HepG2 (cell line): ENCODE data around the gene C1orf21. TPM values are rescaled to one million over a fixed set of nuclear protein-coding genes. Genes with fewer than 3 reads are reported as not detected.

ENCODE experiments used
- ATAC-seq: fragments of 200-7000 bp; cut with Tn5 transposase; 3 replicates; pipeline ENCODE4 v1.9.1; 2020; ENCODE audit warnings: mild to moderate bottlenecking, moderate library complexity
- BruUV-seq: library from RNA; stranded (reverse); fragments of 400-500 nt; replicated peaks from 2 replicates; lab custom pipeline; 2021; lab: Mats Ljungman, UMichigan
- CTCF ChIA-PET: fragments of 300-600 bp; formaldehyde crosslinking; extraction: SDS; loops from one replicate; lab custom pipeline; 2021; ENCODE audit warnings: low total read pairs, inconsistent platforms, low intra/inter-chr PET ratio; lab: Yijun Ruan, JAX
- POLR2A ChIA-PET: fragments of 350-600 bp; sonication (Branson Sonifier 250); formaldehyde crosslinking; loops from one replicate; lab custom pipeline; 2020; ENCODE audit warnings: antibody characterized with exemption, inconsistent platforms; lab: Yijun Ruan, JAX
- DNase-seq: peaks from one replicate; pipeline ENCODE4 v3.0.0-alpha.2; 2015; ENCODE audit warnings: low spot score
- FAIRE-seq: peaks from 3 replicates; lab custom pipeline; 2011; peaks lifted over from hg19 to GRCh38; lab: Jason Lieb, UNC
- H2AFZ ChIP-seq: one replicate; pipeline ENCODE4 v1.6.1; 2011; ENCODE audit warnings: low read length, inconsistent platforms
- H3K27ac ChIP-seq: fragments of 300-600 bp; 3 replicates; pipeline ENCODE4 v1.8.0; 2011; ENCODE audit warnings: mixed run types, mild to moderate bottlenecking, mixed read lengths, low read length, inconsistent platforms; ENCODE audit not compliant: insufficient read depth; ENCODE audit errors: extremely low read length
- H3K27me3 ChIP-seq, 2 experiments: fragments of 200-600 bp in 1 of 2; 2 replicates in 1 of 2; 3 replicates in 1 of 2; pipeline versions ENCODE4 v1.6.0 to v1.8.0; 2011; ENCODE audit warnings: low read length in 2 of 2, mild to moderate bottlenecking in 2 of 2, moderate library complexity in 2 of 2, inconsistent platforms in 1 of 2; ENCODE audit not compliant: insufficient read depth in 2 of 2, control insufficient read depth in 1 of 2
- H3K36me3 ChIP-seq, 2 experiments: fragments of 200-600 bp in 1 of 2; replicated peaks in 1 of 2; 2 replicates in 1 of 2; 3 replicates in 1 of 2; pipeline versions ENCODE4 v1.5.1 to v1.8.0; 2011; ENCODE audit warnings: low read length in 2 of 2, inconsistent platforms in 1 of 2; ENCODE audit not compliant: insufficient read depth in 2 of 2, control insufficient read depth in 1 of 2
- H3K4me1 ChIP-seq: 2 replicates; pipeline ENCODE4 v1.5.1; 2012; ENCODE audit warnings: low read length, inconsistent platforms; ENCODE audit not compliant: insufficient read depth
- H3K4me2 ChIP-seq: 2 replicates; pipeline ENCODE4 v1.6.0; 2011; ENCODE audit warnings: low read depth, low read length, inconsistent platforms
- H3K4me3 ChIP-seq, 3 experiments: fragments of 200-600 bp in 1 of 3; sonication (generic), shearing (Covaris generic) in 1 of 3; replicated peaks in 1 of 3; 2 replicates each; pipeline ENCODE4 v1.5.1; 2011 to 2016; ENCODE audit warnings: low read length in 3 of 3, inconsistent platforms in 2 of 3, low read depth in 2 of 3, mild to moderate bottlenecking in 2 of 3, control low read depth in 1 of 3, mixed read lengths in 1 of 3; ENCODE audit not compliant: insufficient read depth in 1 of 3
- H3K79me2 ChIP-seq: one replicate; pipeline ENCODE4 v1.6.1; 2011; ENCODE audit warnings: low read length, inconsistent platforms; ENCODE audit not compliant: insufficient read depth
- H3K9ac ChIP-seq: 2 replicates; pipeline ENCODE4 v1.6.0; 2011; ENCODE audit warnings: mild to moderate bottlenecking, low read depth, low read length, inconsistent platforms; ENCODE audit not compliant: insufficient read depth
- H3K9me3 ChIP-seq: 2 replicates; pipeline ENCODE4 v1.5.1; 2012; ENCODE audit warnings: mild to moderate bottlenecking, low read length
- H4K20me1 ChIP-seq: 2 replicates; pipeline ENCODE4 v1.6.0; 2011; ENCODE audit warnings: inconsistent platforms, mild to moderate bottlenecking, low read length, moderate library complexity; ENCODE audit not compliant: insufficient read depth
- BCL6 ChIP-seq: IDR thresholded peaks from 2 replicates; pipeline ENCODE4 v1.6.1; 2016; ENCODE audit warnings: missing genetic modification reagents, missing compliant biosample characterization
- HES4 ChIP-seq: sonication (generic); formaldehyde crosslinking; IDR thresholded peaks from 2 replicates; pipeline ENCODE4 v1.9.0; 2021; ENCODE audit warnings: mild to moderate bottlenecking, missing genetic modification reagents, borderline replicate concordance
- KDM2A ChIP-seq: sonication (generic); formaldehyde crosslinking; IDR thresholded peaks from 2 replicates; pipeline ENCODE4 v1.4.0; 2020; ENCODE audit warnings: low read depth, missing genetic modification reagents, borderline replicate concordance
- MAF1 ChIP-seq: sonication (generic); formaldehyde crosslinking; IDR thresholded peaks from 2 replicates; pipeline ENCODE4 v1.5.0; 2020; ENCODE audit warnings: missing genetic modification reagents, borderline replicate concordance
- MEF2D ChIP-seq: sonication (generic); formaldehyde crosslinking; IDR thresholded peaks from 2 replicates; pipeline ENCODE4 v1.5.1; 2020; ENCODE audit warnings: mild to moderate bottlenecking, missing genetic modification reagents
- PCBP2 ChIP-seq: fragments of 200-400 bp; formaldehyde crosslinking; optimal IDR thresholded peaks from 2 replicates; pipeline ENCODE3; 2018; ENCODE audit warnings: low read length, low read depth; ENCODE audit not compliant: poor library complexity, severe bottlenecking
- XRCC5 ChIP-seq: fragments of 200-400 bp; formaldehyde crosslinking; optimal IDR thresholded peaks from 2 replicates; pipeline ENCODE3; 2017; ENCODE audit warnings: mild to moderate bottlenecking, low read length
- ZNF260 ChIP-seq: sonication (generic); formaldehyde crosslinking; IDR thresholded peaks from 2 replicates; pipeline ENCODE4 v1.4.0; 2020; ENCODE audit warnings: missing genetic modification reagents, low read depth, mild to moderate bottlenecking, borderline replicate concordance
- ZNF282 ChIP-seq: fragments of 450-650 bp; IDR thresholded peaks from 2 replicates; pipeline ENCODE4 v1.6.1; 2018; ENCODE audit not compliant: partially characterized antibody
- ZNF709 ChIP-seq: sonication (generic); formaldehyde crosslinking; IDR thresholded peaks from 2 replicates; pipeline ENCODE4 v1.5.0; 2020; ENCODE audit warnings: mild to moderate bottlenecking, missing genetic modification reagents
- WGBS: methylation state at CpG from one replicate; pipeline ENCODE4 v1.1.6; 2017; ENCODE audit warnings: low lambda C conversion rate; 5-methylcytosine and 5-hydroxymethylcytosine counted together
- in situ Hi-C: cut with HindIII; loops from 2 replicates; pipeline ENCODE4 v1.10.0; 2017; ENCODE audit warnings: low pct_unique_long_range_greater_than_20kb; ENCODE audit not compliant: extremely low pct_ligation_motif_present
- intact Hi-C: fragments of 100-400 bp; cut with micrococcal nuclease; formaldehyde crosslinking; loops from one replicate; pipeline ENCODE4 v1.10.0; 2022; ENCODE audit not compliant: unreplicated experiment
- polyA plus RNA-seq, 8 experiments: library from polyadenylated mRNA; depleted of rRNA in 3 of 8; stranded (reverse) in 7 of 8; unstranded in 1 of 8; fragments of >200 nt; fragmentation: Illumina TruSeq in 4 of 8; extraction: Trizol in 4 of 8; gene quantifications; 2 replicates each; pipeline versions ENCODE4 v1.2.1 to v1.2.3, GENCODE V29; 2011 to 2016; ENCODE audit warnings: low read depth in 4 of 8, missing spikeins in 1 of 8, mixed read lengths in 1 of 8; ENCODE audit not compliant: insufficient read depth in 1 of 8
- total RNA-seq, 5 experiments: library from RNA; depleted of rRNA; stranded (reverse); fragments of >200 nt; fragmentation: Illumina TruSeq; extraction: Trizol; gene quantifications; 2 replicates each; pipeline ENCODE4 v1.2.3, GENCODE V29; 2016; ENCODE audit warnings: low read depth in 1 of 5
- TF ChIP-seq, protein P1 (sequence below): sonication (generic); formaldehyde crosslinking; IDR thresholded peaks from 2 replicates; pipeline ENCODE4 v1.8.1; 2023; ENCODE audit warnings: missing genetic modification reagents, inconsistent platforms, borderline replicate concordance
- TF ChIP-seq, protein P2 (sequence below): sonication (generic); formaldehyde crosslinking; IDR thresholded peaks from 2 replicates; pipeline ENCODE4 v1.8.1; 2023; ENCODE audit warnings: mild to moderate bottlenecking, missing genetic modification reagents

Gene C1orf21
- total and polyA plus RNA-seq, 2 of the 13 experiments (the other 11 are each of a cell fraction or from before 2014, with no cell fraction given), result not detected

GRCh38 chr1:184409011-184409410 is 22.2 kb downstream of the C1orf21 start:
- TF ChIP-seq ZNF260 (no peak), PCBP2 (no peak), BCL6 (CRISPR knock-in tag) (no peak), XRCC5 (no peak), KDM2A (CRISPR knock-in tag) (no peak), MAF1 (CRISPR knock-in tag) (no peak), ZNF282 (no peak), HES4 (CRISPR knock-in tag) (no peak), MEF2D (CRISPR knock-in tag) (no peak), ZNF709 (CRISPR knock-in tag) (no peak)
- TF ChIP-seq, protein P1, sequence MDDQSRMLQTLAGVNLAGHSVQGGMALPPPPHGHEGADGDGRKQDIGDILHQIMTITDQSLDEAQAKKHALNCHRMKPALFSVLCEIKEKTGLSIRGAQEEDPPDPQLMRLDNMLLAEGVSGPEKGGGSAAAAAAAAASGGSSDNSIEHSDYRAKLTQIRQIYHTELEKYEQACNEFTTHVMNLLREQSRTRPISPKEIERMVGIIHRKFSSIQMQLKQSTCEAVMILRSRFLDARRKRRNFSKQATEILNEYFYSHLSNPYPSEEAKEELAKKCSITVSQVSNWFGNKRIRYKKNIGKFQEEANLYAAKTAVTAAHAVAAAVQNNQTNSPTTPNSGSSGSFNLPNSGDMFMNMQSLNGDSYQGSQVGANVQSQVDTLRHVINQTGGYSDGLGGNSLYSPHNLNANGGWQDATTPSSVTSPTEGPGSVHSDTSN, result no peak
- TF ChIP-seq, protein P2, sequence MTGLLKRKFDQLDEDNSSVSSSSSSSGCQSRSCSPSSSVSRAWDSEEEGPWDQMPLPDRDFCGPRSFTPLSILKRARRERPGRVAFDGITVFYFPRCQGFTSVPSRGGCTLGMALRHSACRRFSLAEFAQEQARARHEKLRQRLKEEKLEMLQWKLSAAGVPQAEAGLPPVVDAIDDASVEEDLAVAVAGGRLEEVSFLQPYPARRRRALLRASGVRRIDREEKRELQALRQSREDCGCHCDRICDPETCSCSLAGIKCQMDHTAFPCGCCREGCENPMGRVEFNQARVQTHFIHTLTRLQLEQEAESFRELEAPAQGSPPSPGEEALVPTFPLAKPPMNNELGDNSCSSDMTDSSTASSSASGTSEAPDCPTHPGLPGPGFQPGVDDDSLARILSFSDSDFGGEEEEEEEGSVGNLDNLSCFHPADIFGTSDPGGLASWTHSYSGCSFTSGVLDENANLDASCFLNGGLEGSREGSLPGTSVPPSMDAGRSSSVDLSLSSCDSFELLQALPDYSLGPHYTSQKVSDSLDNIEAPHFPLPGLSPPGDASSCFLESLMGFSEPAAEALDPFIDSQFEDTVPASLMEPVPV, result no peak
- H3K27me3 ChIP-seq, result no peaks in the 10 kb centered on the region
- POLR2A ChIA-PET, result no interaction called here
- no peak overlapping the region for H3K27ac ChIP-seq
- no peaks in the 10 kb centered on the region for H4K20me1 ChIP-seq
- DNase-seq, result no peak
- H3K9ac ChIP-seq, result no peak overlapping the region
- H3K9me3 ChIP-seq, result no peaks in the 10 kb centered on the region
- H3K36me3 ChIP-seq, result no peaks in the 10 kb centered on the region
- H3K4me3 ChIP-seq, result no peak overlapping the region
- 5% methylated on average over 3 of the region's 3 CpGs for WGBS
- in situ Hi-C loops, result no loop called here
- intact Hi-C loops, result no loop called here
- CTCF ChIA-PET, result no interaction called here
- ATAC-seq, result no peak
- H3K79me2 ChIP-seq, result no peaks in the 10 kb centered on the region
- H3K4me2 ChIP-seq, result no peak overlapping the region
- H3K4me1 ChIP-seq, result no peaks in the 10 kb centered on the region
- H2AFZ ChIP-seq, result no peak overlapping the region
- no TSS peak for BruUV-seq
- FAIRE-seq, result no peak
